Right ventricle myocardium superior (tissue), 1 donor: ENCODE measurements around the gene KCNIP3. TPM values are rescaled to one million over a fixed set of nuclear protein-coding genes. Genes with fewer than 3 reads are reported as not detected.
"Not testable (repeated sequence)": the region's sequence is repeated elsewhere in the genome, so short reads cannot be mapped to it uniquely, and the experiment has no call there.

Experiments used
- ATAC-seq: fragments of 200-7000 bp; cut with Tn5 transposase; one replicate; pipeline ENCODE4 v1.9.1; 2020; ENCODE audit warnings: mild to moderate bottlenecking; ENCODE audit not compliant: poor library complexity
- DNase-seq: peaks from one replicate; pipeline ENCODE4 v3.0.0-alpha.2; 2020
- intact Hi-C: fragments of 100-400 bp; cut with DNase I; formaldehyde crosslinking; loops from one replicate; pipeline ENCODE4 v1.11.2; 2022
- total RNA-seq: library from RNA; stranded (reverse); fragmentation: NEBNext Ultra II Directional; extraction: Animal tissue kit (Norgen Biotek cat#: 25700); gene quantifications from one replicate; pipeline ENCODE4 v1.2.1, GENCODE V29; 2021
- donor health status: DM: no; HTN: yes; CAD: no; lungs with severe emphysema.

The KCNIP3 gene
- total RNA-seq, 1 donor from 2014 or later, result 8.4 TPM

DNA sequence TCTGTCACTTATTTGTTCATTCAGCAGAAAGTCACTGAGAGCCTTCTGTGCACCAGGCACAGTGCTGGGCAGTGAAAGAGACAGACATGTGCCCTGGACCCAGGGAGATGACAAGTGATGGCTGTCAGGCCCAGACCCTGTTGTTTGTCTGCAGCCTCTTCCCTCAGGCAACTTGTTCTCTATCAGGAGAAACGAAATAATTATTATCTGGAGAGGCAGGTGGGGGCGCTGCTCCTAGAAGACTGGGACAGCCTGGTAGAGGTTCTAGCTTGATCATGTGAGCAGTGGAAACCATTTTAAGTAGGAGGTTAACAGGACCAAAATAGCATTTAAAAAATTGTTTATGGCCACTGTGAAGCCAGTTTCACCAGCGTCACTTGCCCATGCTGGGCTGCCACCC lies 107.5 kb downstream of the KCNIP3 start:
- ATAC-seq, DNase-seq, intact Hi-C loops: not testable (repeated sequence)

DNA sequence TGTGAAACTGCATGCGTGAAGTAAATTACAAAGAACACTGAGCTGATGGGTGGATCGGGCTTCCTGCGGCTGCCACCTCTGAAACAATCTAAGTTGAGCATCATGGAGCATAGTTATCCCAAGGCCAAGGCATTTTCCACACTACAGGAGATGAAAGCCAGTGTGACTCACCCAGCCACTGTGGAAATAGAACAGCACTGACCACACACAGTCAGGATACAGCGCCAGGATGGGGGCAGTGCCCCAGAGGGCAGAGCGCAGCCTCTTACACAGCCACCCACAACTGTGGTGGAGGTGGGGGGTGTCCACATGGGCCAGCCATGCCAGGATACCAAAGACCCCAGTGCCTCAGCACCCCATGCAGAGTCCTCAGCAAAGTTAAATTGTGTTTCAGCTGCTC lies 114.1 kb downstream of the KCNIP3 start:
- not testable (repeated sequence) for DNase-seq, ATAC-seq
- intact Hi-C loops, result loop anchor here (5.0 kb wide), 1 partner anchor 316 kb away; no protein-coding TSS in a partner anchor

DNA sequence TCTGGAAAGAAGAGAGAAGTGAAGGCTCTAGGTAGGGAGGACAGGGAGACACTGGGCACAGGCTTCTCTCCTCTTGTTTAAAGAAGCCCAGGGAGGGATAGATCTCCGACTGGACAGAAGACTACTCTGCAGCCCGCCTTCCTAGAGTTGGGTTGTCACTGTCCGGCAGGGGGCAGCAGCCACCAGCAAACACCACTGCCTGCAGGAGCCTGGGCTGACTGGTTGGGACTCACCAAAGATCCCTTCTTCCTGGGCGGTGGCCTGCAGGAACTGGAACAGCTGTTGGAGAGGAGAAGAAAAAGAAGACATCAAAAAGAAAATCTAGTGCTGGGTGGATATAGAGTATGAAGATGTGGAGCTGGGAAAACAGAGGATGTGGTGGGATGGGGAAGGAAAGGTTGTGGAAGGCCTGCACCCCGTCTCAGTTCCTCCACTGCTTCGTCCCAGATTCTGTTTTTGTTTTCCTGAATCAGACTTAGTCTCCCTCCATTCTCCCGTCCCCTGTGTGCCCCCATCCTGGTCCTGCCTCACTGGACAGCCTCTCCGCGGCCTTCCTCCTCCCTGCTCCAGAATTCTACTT lies 117.0 kb downstream of the KCNIP3 start:
- peak; percentile 98 for ATAC-seq
- DNase-seq, result peak; percentile 90
- intact Hi-C loops, result loop anchor here (5.0 kb wide), 1 partner anchor 313 kb away; no protein-coding TSS in a partner anchor

DNA sequence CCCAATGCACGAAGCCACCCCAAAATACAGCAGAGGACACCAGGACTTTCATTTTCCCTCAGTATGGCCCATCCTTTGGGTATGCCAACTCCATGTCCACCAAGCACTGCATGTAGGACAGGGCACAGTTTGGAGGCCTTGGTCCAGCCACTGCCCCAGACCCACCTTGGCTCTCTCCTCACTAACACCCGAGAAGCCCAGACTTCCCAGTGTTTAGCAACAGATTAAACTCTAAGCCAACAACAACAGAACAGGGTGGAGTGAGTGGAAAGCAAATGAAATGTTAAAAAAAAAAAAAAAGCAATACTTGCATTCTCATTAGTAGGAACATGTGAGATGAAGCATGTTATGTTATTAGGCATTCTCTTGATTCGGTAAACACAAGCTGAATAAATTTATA lies 118.0 kb downstream of the KCNIP3 start:
- DNase-seq, intact Hi-C loops: not testable (repeated sequence)
- peak; percentile 48 for ATAC-seq

DNA sequence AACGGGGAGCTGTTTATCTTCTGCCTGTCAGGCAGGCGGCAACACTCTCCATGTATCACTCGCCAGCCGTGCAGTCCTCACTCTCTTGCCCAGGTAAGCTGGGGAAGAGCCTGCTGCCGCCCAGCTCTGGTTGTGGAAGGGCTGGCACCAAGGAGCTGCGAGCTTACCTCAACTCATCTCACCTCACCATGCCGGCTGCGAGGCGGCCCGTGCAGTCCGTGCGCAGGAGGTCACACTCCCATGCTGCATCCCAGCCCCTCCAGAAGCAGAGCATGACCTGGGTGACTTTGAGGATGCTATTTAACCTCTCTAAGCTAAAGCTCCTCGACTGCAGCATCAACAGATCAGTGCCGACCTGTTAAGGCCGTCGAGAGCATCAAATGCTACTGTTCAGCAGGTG lies 118.4 kb downstream of the KCNIP3 start:
- intact Hi-C loops, ATAC-seq, DNase-seq: not testable (repeated sequence)

DNA sequence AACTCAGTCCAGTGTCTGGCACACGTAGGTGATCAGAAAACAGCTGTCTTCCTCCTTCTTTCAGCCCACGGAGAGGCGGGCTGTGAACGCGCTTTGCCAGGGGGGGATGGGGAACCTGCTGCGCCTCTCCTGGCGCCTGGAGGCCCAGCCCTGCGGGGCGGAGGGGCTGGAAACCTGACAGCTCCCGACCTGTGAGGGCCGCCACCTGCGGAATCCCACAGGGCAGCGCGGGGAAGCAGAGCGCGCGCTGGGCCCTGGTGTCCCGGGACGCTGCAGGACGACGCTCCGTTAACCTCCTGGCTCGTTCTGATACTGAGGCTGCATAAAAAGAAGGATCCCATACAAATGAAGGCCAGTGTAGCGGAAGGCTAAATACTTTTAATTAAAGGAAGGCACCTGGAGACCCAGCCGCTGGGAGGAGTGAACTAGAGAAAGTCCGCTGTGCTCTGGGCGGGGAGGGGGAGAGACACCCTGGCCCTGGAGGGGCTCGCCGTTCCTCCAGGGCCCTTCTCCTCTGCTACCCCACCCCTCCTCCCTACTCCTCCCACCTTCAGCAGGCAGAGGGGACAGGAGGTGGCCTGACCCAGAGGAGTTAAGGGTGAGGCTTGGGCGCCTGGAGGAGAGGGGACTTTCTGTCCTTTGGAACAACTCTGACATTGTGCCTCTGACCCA lies 130.2 kb downstream of the KCNIP3 start:
- intact Hi-C loops, ATAC-seq, DNase-seq: not testable (repeated sequence)

DNA sequence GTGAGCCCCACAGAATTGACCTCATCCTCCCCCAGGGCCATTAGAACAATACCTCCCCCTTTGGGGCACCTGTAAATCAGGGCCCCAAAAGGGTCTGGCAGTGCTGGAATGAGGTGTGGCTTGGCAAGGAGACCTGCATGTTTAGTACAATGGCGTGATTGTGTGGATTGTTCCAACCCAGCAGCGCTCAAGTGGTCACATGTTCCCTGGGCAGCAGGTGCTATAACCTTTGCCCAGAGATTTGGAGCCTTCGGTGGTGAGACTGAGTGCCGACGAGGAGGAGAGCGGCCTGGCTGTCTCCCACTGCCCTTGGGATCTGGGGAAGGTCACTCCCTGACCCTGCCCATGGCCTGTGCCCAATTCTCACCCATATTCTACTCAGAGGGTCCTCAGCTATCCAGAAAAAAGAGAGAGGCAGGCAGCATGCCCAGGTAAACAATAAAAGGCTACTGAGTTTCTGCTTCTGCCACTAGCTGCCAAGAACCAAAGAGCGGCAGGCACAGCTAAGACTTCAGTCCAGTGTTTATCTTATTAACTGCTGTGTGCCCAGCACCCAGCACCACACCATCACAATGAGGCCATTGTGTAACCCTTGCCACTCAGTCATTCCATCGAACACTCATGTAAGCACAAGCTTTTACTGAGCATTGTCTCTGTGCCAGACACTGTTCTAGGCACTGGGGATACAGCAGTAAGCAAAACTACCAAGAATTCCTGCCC lies 132.8 kb downstream of the KCNIP3 start:
- DNase-seq, intact Hi-C loops: not testable (repeated sequence)
- peak; percentile 86 for ATAC-seq

DNA sequence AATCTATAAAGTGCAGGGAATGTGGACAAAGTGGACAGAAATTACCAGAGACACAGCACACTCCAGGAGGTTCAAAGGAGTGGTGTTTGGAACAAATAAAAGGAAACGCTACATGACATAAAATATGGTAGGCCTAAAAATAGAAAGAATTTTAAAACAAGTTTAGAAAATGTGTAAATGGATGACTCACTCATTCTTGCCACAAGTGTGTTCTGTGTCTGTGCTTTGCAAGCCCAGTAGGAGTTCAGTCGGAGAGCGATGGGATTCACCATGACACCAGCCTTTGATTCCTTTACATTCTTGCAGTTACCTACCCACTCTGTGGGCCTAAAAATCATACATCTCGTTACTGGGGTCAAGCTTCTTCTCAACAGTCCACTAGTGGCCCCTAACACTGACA lies 136.2 kb downstream of the KCNIP3 start:
- intact Hi-C loops, ATAC-seq, DNase-seq: not testable (repeated sequence)

DNA sequence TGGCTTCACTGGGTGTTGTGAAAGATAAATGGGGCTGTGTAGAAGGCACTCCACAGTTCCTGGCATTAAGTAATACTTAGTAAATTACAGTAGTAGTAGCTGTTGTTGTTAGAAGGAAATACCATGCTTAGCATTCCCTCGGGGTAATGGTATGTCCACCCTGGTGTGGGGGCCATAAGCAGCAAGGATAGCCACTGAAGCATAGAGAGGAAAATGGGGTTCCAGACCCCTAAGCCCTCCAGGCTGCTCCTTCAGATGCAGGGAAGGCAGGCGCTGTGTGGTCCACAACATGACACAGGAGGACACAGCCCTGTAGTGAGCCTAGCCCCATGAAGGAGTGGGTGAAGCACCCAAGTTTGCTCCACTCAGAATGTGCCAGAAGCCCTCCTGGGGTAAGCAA lies 136.8 kb downstream of the KCNIP3 start:
- DNase-seq, intact Hi-C loops: not testable (repeated sequence)
- peak; percentile 2 for ATAC-seq

DNA sequence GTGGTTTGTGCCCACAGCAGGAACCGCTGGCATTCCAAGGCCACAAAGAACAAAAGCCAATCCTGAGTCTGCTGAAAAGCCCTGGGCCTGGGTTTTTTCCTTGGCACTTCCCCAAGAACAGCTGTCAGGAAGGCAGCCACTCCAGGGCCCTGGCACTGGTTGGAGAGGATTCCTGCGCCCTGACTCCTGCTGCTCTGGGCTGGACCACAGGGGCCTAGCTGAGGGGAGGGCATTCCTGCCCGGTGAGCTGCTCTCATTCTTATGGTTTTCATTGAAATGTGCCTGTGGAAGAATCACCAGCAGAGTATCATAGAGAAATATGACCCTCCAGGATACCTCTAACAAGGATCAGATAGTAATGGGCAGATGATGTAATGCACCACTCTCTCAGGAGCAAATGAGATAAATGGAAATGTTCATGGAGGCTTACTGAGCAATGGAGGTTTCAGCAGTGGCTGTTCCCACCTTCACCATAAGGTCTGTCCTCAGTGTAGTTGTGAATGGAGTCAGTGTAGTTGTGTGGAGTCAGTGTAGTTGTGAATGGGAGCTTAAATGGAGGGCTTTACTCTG lies 137.4 kb downstream of the KCNIP3 start:
- intact Hi-C loops, result not testable (repeated sequence)
- DNase-seq, result peak; percentile 49
- peak; percentile 86 for ATAC-seq

DNA sequence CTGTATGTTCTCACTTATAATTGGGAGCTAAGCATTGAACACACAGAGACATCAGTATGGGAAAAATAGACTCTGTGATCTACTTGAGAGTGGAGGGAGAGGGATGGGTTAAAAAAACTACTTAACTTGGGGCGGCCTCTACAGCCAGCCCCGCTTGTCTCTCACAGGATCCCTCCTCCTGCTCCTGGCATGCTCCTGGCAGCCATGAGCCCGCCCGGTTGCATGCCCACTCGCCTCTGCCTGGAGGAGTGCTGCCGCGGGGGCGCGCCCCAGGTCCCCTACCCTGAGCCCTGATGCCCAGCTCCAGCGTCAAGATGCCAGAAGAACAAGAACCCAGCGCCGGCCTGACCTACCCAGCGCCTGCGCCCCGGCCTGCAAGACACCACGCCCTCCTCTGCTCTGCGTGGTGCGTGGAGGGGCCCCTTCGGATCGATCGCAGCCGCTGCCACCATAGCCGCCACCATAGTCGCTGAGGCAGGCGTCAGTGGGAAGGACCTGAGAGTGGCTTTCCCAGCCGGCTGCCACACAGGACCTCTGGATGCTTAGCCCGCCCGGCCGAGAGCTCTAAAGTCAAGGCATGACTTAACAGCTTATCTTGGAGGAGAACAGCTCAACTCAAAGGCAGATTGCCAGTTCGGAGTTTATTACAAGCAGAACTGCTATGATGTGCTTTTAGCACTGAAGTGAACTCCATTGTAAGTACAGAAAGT lies 138.2 kb downstream of the KCNIP3 start:
- peak; percentile 68 for ATAC-seq
- DNase-seq, intact Hi-C loops: not testable (repeated sequence)

Other genes with a start within 250 kb of the KCNIP3 start
- 77.0 TPM for gene MRPS5, start 175.5 kb upstream of the KCNIP3 start, total RNA-seq
- 14.7 TPM for gene ZNF514, start 137.5 kb upstream of the KCNIP3 start, total RNA-seq
- gene ZNF2, start 131.5 kb upstream of the KCNIP3 start, total RNA-seq, result 5.0 TPM
- 2.9 TPM for gene ZNF892, start 89.8 kb upstream of the KCNIP3 start, total RNA-seq
- gene PROM2, start 22.9 kb upstream of the KCNIP3 start, total RNA-seq, result 0.54 TPM
- gene FAHD2A, start 105.4 kb downstream of the KCNIP3 start, total RNA-seq, result 39.9 TPM
- not detected for gene TRIM43B, start 187.4 kb downstream of the KCNIP3 start, total RNA-seq